Measurements from ENCODE around the gene CYP4F3.
"Not testable (repeated sequence)": the region's sequence is repeated elsewhere in the genome, so short reads cannot be mapped to it uniquely, and the experiment has no call there.

Gene CYP4F3

DNA sequence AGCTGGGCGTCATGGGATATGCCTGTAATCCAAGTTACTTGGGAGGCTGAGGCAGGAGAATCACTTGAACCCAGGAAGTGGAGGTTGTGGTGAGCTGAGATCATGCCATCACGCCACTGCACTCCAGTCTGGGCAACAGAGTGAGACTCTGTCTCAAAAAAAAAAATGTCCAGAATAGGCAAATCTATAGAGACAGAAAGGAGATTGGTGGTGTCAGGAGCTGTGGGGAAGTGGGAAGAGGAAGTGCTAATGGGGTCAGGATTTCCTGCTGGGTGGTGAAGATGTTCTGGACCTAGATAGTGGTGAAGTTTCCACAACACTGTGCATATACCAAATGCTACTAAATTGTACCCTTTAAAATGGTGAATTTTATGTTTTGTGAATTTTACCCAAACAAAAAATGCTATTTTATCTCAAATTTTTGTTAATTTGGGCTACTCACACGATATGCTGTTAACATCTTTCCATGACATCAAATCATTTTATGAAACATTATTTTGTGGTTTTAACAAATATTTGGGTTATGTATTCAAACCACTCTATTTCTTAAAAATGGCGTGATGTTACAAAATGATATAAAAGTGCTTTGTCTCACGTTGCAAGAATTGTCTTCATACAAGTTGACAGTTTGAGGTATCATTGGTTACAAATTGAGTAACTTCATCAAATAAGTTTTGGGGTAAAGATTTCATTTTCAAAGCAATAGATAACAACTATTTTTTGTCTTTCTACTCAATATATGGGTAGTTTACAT lies 7.4 kb upstream of the CYP4F3 start:
- no peak for DNase-seq

DNA sequence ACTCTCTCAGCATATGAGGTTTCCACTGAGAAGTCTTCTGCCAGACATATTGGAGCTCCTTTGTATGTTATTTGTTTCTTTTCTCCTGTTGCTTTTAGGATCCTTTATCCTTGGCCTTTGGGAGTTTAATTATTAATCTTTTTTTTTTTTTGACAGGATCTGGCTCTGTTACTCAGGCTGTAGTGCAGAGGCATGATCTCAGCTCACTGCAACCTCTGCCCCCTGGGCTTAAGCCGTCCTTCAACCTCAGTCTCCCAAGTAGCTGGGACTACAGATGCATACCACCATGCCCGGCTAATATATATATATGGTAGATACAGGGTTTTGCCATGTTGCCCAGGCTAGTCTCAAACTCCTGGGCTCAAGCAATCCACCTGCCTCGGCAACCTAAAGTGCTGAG lies 6.6 kb upstream of the CYP4F3 start:
- DNase-seq: no peak

DNA sequence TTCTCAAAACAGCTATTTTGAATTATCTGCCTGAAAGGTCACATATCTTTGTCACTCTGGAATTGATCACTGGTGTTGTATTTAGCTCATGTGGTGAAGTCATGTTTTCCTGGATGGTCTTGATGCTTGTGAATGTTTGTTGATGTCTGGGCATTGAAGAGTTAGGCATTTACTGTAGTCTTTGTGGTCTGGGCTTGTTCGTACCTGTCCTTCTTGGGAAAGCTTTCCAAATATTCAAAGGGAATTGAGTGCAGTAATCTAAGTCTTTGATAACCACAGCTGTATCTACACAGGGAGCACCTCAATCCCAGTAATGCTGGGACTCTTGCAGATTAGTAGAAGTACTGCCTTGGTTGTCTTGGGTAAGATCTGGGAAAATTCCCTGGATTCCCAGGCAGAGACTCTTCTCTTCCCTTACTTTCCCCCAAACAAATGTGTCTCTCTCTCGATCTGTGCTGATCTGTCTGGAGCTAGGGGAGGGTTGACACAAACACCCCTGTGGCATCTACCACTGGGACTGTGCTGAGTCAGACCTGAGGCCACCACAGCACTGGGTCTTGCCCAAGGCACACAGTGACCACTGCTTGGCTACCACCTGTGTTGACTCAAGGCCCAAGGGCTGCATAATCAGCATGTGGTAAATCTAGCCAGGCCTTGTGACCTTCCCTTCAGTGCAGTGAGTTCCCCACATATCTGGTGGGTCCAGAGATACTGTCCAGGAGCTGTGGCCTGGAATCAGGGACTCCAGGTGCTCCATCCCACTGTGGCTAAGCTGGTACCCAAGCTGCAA lies 5.5 kb upstream of the CYP4F3 start:
- DNase-seq: no peak

- DNase-seq: no peak
These were observed 4.7 kb upstream of the CYP4F3 start for GRCh38 chr19:15636026-15636425.

DNA sequence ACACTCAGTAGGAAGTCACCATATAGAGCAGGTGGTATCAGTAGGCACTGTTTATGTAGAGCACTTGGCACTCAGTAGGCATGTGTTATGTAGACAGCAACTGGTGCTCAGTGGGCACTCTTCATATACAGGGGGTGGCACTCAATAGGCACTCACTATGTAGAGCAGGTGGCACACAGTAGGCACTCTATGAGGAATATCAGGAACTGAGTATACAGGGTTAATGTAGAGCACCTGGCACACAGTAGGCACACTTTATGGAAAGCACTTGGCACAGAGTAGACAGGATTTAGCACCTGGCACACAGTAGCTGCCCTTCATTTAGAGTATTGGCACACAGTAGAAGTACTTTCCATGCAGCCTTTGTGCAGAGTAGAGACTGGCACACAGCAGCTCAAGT lies 1.1 kb upstream of the CYP4F3 start:
- no peak for DNase-seq

DNA sequence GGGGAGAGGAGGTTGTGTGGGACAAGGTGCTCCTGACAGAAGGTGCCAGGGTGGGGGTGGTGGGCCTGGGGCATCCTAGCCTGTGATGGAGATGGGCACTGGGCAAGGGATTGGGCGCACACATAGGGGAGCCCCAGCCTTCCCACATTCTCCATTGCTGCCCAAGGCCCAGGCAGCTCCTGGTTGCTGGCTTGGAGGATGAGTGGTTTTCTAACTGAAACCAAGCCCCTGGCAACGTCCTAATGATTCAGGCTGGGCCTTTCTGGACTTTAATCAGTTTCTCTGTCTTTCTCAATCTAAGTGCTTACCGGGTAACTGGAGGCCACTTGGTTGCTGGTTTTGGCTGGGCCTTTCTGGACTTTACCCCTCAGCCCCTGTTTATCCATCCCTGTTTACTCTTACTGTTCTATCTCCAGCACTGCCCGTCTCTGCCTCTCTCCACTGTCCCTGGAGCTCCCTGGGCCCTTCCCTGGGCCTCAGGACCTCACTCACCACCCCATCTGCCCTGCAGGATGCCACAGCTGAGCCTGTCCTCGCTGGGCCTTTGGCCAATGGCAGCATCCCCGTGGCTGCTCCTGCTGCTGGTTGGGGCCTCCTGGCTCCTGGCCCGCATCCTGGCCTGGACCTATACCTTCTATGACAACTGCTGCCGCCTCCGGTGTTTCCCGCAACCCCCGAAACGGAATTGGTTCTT lies 354 bp downstream of the CYP4F3 start:
- DNase-seq: no peak

DNA sequence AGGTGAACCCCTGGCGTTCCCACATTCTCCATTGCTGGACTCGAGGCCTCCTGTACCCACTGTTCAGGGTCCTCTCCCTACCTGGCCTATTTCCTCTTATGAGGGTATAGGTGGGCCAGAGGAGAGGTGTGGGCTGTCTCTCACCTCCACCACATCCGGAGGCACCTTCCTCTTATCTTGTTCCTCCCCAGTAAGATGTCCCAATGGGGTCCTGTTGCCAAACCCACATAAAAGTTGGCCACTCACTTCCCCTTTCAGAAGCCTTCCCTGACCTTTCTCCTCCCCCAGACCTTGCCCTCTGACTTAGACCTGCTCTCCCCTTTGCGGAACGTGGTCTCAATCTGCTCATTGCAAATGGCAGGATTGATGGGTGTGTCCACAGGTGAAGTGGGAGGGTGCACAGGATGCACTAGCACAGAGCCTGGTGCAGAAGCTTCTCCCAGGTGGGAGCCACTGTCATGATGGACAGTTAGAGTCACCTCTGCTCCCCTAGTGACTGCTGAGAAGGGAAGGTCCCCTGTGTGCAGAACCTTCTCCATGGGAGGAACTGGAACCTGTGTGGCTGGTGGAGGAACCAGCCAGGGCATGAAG lies 1.3 kb downstream of the CYP4F3 start:
- no peak for DNase-seq

DNA sequence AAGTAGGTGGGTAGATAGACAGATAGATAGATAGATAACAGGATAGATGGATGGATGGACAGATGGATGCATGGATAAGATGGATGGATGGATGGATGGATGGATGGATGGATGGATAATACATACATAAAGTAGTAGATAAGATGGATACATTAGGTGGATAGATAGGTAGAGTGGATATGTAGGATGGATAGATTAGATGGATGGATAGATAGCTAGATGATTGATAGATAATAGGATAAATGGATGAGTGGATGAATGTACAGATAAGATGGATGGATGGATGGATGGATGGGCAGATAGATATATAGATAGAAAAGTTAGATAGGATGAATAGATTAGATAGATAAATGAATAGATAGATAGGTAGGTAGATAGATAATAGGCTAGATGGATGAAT lies 2.1 kb downstream of the CYP4F3 start:
- DNase-seq: no peak

- no peak for DNase-seq
These were observed 2.7 kb downstream of the CYP4F3 start for GRCh38 chr19:15643387-15643786.

- DNase-seq: no peak
These were observed 3.5 kb downstream of the CYP4F3 start for GRCh38 chr19:15644066-15644741.

- no peak for DNase-seq
These were observed 4.1 kb downstream of the CYP4F3 start for GRCh38 chr19:15644816-15645215.

DNA sequence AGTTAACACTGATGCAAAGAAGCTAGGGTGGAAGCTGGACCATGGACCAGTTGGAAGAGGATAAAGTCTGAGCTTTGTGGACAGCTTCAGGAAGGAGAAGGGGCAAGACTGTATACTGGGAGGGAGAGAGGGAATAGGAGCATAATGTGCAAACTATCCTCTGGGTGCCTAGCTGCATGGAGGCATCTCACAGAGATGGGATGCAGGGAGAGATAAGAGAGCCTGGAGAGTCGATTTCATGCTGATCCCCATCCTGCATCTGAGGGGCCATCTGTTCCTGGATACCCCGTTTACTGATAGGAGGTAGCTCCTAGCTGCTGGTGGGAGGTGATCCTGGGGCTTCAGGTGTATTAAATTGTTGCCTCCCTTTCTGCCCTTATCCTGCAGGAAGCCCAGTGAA lies 8.8 kb downstream of the CYP4F3 start:
- DNase-seq: no peak

GRCh38 chr19:15650123-15650522 lies 9.4 kb downstream of the CYP4F3 start:
- not testable (repeated sequence) for DNase-seq

DNA sequence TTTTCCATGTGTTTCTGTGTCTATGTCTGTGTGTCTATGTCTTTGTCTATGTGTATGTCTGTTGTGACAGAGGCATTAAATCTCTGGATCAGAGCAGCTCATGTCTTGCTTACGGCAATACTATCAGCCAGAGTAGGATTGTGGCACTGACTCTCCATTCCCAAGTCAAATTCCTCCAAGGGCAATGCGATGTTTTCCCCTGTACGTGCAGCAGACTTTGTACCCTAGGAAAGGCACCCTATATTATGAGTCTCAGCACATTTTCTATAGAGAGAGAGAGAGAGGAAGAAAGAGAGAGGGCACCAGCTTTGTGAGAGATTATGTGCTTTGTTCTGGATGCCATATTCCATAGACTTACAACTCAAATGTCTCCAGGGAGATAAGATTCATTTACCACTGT lies 11.1 kb downstream of the CYP4F3 start:
- DNase-seq: no peak

- DNase-seq: no peak
These were observed 12.0 kb downstream of the CYP4F3 start for GRCh38 chr19:15652559-15653278.

- DNase-seq: no peak
These were observed 15.8 kb downstream of the CYP4F3 start for GRCh38 chr19:15656467-15656866.

DNA sequence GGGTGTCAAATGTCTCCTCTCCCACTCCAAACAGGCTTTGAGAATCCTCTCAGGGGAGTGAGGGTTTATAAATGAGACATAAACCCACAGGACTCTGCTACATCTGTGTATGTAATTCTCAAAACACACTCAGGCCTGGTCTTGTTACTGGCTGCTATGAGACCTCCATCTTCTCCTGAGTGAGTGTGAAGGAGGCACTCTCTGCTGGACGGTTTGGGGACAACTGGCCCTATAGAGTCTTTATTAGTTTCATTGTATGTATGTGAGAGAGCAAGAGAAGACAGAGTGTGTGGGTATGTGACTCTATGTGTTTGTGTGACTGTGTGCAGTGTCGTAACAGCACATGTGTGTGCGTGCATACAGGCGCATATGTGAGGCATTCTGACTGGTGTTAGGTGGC lies 22.6 kb downstream of the CYP4F3 start:
- no peak for DNase-seq

DNA sequence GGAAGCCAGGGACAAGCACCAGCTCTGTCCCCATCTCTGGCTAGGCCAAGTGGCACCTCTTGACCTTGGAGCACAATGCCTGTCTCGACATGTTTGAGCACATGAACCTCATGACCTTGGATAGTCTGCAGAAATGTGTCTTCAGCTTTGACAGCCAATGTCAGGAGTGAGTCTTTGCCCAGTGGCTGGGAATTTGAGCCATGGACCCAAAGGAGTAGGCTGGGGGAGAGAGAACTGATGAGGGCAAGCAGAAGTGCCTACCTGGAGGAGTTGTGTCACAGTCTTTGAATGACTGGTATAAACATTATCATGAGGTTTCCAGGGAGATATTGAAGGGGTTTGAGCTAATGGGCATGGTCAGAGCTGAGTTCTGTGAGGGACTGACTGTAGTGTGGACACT lies 25.5 kb downstream of the CYP4F3 start:
- DNase-seq: no peak

DNA sequence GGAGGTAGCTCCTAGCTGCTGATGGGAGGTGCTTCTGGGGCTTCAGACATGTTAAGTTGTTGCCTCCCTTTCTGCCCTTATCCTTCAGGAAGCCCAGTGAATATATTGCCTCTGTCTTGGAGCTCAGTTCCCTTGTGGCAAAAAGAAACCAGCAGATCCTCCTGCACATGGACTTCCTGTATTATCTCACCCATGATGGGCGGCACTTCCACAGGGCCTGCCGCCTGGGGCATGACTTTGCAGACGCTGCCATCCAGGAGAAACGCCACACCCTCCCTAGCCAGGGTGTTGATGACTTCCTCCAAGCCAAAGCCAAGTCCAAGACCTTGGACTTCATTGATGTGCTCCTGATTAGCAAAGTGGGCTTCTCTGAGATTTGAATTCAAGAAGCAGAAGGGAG lies 26.2 kb downstream of the CYP4F3 start:
- DNase-seq: no peak

DNA sequence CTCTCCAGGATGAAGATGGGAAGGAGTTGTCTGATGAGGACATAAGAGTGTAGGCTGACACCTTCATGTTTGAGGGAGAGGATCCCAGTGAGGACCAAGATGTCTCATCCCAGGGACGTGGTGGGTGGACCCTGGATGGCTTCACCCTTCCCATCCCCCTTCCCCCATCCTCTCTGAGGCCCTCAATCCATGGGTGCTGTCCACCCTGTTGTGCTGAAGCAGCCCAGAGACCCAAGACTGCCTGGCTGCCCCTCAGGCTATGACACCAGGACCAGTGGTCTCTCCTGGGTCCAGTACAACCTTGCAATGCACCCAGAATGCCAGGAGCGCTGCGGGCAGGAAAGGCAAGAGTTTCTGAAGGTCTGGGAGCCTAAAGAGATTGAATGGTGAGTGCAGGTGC lies 28.7 kb downstream of the CYP4F3 start:
- no peak for DNase-seq

- DNase-seq: no peak
These were observed 29.2 kb downstream of the CYP4F3 start for GRCh38 chr19:15669891-15670290.

DNA sequence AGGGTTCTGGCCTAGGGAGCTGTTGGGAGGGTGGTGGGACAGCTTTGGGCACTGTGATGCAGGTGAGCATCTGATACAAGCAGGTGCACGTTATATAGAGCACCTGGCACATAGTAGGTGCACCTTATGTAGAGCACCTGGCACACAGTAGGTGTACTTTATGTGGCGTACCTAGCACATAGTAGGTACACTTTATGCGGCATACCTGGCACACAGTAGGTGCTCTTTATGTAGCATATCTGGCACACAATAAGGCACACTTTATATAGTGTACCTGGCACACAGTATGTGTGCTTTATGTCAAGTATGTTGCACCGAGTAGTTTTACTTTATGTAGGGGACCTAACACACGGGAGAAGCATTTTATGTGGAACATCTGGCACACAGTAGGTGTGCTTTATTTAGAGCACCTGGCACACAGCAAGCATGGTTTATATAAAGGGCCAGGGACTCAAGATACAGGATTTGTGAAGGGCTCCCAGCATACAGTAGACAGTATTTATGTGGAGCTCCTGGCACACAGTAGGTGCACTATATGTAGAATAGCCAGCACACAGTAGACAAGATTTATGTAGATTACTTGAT lies 30.6 kb downstream of the CYP4F3 start:
- DNase-seq: no peak

Data from activated CD4-positive, alpha-beta T cell treated with anti-CD3 and anti-CD28 coated beads, Interleukin-2, amount 50 U/mL, for 48 hours (primary cell).